ENCODE measurements around the gene ODAD4.
"Not testable (repeated sequence)": the region's sequence is repeated elsewhere in the genome, so short reads cannot be mapped to it uniquely, and the experiment has no call there.

The ODAD4 gene

GRCh38 chr17:42010898-42011516, 80.6 kb downstream of the ODAD4 start:
- no peak for DNase-seq

- DNase-seq = not testable (repeated sequence)
Measured at GRCh38 chr17:42012363-42012762, 81.9 kb downstream of the ODAD4 start.

- not testable (repeated sequence) for DNase-seq
Measured at GRCh38 chr17:42013740-42014139, 83.3 kb downstream of the ODAD4 start.
